ENCODE measurements around the gene OR52A1. TPM values are rescaled to one million over a fixed set of nuclear protein-coding genes. Genes with fewer than 3 reads are reported as not detected.
"Not testable (repeated sequence)": the region's sequence is repeated elsewhere in the genome, so short reads cannot be mapped to it uniquely, and the experiment has no call there.

Gene OR52A1
- total RNA-seq, 3 donors from 2014 or later (not counting 1 experiment from before 2014, with no cell fraction given), result not detected

GRCh38 chr11:5188201-5188600, 33.6 kb upstream of the OR52A1 start:
- H3K9me3 ChIP-seq (ENCODE audit: control insufficient read depth, insufficient read depth, low read length), result peaks cover 3% of the 10 kb centered on the region
- H3K27ac Mint-ChIP-seq, result no peak overlapping the region
- DNase-seq (no peak), ATAC-seq (no peak)
- TF ChIP-seq, protein P1, sequence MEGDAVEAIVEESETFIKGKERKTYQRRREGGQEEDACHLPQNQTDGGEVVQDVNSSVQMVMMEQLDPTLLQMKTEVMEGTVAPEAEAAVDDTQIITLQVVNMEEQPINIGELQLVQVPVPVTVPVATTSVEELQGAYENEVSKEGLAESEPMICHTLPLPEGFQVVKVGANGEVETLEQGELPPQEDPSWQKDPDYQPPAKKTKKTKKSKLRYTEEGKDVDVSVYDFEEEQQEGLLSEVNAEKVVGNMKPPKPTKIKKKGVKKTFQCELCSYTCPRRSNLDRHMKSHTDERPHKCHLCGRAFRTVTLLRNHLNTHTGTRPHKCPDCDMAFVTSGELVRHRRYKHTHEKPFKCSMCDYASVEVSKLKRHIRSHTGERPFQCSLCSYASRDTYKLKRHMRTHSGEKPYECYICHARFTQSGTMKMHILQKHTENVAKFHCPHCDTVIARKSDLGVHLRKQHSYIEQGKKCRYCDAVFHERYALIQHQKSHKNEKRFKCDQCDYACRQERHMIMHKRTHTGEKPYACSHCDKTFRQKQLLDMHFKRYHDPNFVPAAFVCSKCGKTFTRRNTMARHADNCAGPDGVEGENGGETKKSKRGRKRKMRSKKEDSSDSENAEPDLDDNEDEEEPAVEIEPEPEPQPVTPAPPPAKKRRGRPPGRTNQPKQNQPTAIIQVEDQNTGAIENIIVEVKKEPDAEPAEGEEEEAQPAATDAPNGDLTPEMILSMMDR (IDR thresholded peaks at IDR 0.05), result no peak
- intact Hi-C loops (cut with micrococcal nuclease), result no loop called here
- no peaks in the 10 kb centered on the region for H3K4me1 ChIP-seq (ENCODE audit: control insufficient read depth, insufficient read depth, low read length)
- no peaks in the 10 kb centered on the region for H3K36me3 Mint-ChIP-seq
- no peaks in the 10 kb centered on the region for H3K36me3 ChIP-seq (ENCODE audit: control insufficient read depth, insufficient read depth, low read length)
- H3K4me3 ChIP-seq (ENCODE audit: low read length), result no peak overlapping the region
- no peaks in the 10 kb centered on the region for H3K27me3 Mint-ChIP-seq (ENCODE audit: low read depth in 2 of 2)
- 95% methylated on average over 1 of the region's 2 CpGs for WGBS (ENCODE audit: insufficient coverage)
- no peak overlapping the region for H3K27ac ChIP-seq (ENCODE audit: low read length)
- H3K4me1 Mint-ChIP-seq, result no peaks in the 10 kb centered on the region
- H3K9me3 Mint-ChIP-seq, result peaks cover 0 to 6% of the 10 kb centered on the region in 2 donors
- no peaks in the 10 kb centered on the region for H3K27me3 ChIP-seq (ENCODE audit: control insufficient read depth, insufficient read depth, low read length)
- no peak overlapping the region for H3K4me3 Mint-ChIP-seq

GRCh38 chr11:5178046-5178837, 23.7 kb upstream of the OR52A1 start:
- no peaks in the 10 kb centered on the region for H3K9me3 ChIP-seq (ENCODE audit: control insufficient read depth, insufficient read depth, low read length)
- Mint-ChIP-seq H3K27ac (no peak overlapping the region), H3K4me3 (no peak overlapping the region), H3K9me3 (peaks cover 0 to 2% of the 10 kb centered on the region in 2 donors), H3K36me3 (no peaks in the 10 kb centered on the region), H3K27me3 (ENCODE audit: low read depth in 2 of 2) (no peaks in the 10 kb centered on the region), H3K4me1 (no peaks in the 10 kb centered on the region)
- TF ChIP-seq, protein P1 (IDR thresholded peaks at IDR 0.05), result no peak
- no peak overlapping the region for H3K4me3 ChIP-seq (ENCODE audit: low read length)
- H3K36me3 ChIP-seq (ENCODE audit: control insufficient read depth, insufficient read depth, low read length), result no peaks in the 10 kb centered on the region
- intact Hi-C loops (cut with micrococcal nuclease), result no loop called here
- no peak overlapping the region for H3K27ac ChIP-seq (ENCODE audit: low read length)
- H3K27me3 ChIP-seq (ENCODE audit: control insufficient read depth, insufficient read depth, low read length), result no peaks in the 10 kb centered on the region
- WGBS (ENCODE audit: insufficient coverage), result 87% methylated on average over 9 of the region's 10 CpGs
- H3K4me1 ChIP-seq (ENCODE audit: control insufficient read depth, insufficient read depth, low read length), result no peaks in the 10 kb centered on the region
- ATAC-seq (no peak), DNase-seq (no peak)

GRCh38 chr11:5174934-5175333, 20.4 kb upstream of the OR52A1 start:
- no peak for ATAC-seq
- Histone ChIP-seq H3K36me3 (ENCODE audit: control insufficient read depth, insufficient read depth, low read length) (no peaks in the 10 kb centered on the region), H3K27ac (ENCODE audit: low read length) (no peak overlapping the region), H3K9me3 (ENCODE audit: control insufficient read depth, insufficient read depth, low read length) (no peaks in the 10 kb centered on the region), H3K4me3 (ENCODE audit: low read length) (no peak overlapping the region), H3K27me3 (ENCODE audit: control insufficient read depth, insufficient read depth, low read length) (no peaks in the 10 kb centered on the region), H3K4me1 (ENCODE audit: control insufficient read depth, insufficient read depth, low read length) (no peaks in the 10 kb centered on the region)
- Mint-ChIP-seq H3K27ac (no peak overlapping the region), H3K9me3 (peaks cover 2% of the 10 kb centered on the region in 2 donors), H3K4me1 (no peaks in the 10 kb centered on the region), H3K4me3 (no peak overlapping the region), H3K36me3 (no peaks in the 10 kb centered on the region), H3K27me3 (ENCODE audit: low read depth in 2 of 2) (no peaks in the 10 kb centered on the region)
- intact Hi-C loops (cut with micrococcal nuclease), result no loop called here
- DNase-seq, result no peak
- TF ChIP-seq, protein P1 (IDR thresholded peaks at IDR 0.05), result no peak
- WGBS (ENCODE audit: insufficient coverage), result 95% methylated on average over 6 of the region's 7 CpGs

GRCh38 chr11:5171856-5172255, 17.3 kb upstream of the OR52A1 start:
- no peaks in the 10 kb centered on the region for H3K27me3 Mint-ChIP-seq (ENCODE audit: low read depth in 2 of 2)
- H3K36me3 Mint-ChIP-seq, result no peaks in the 10 kb centered on the region
- Histone ChIP-seq H3K9me3 (ENCODE audit: control insufficient read depth, insufficient read depth, low read length) (no peaks in the 10 kb centered on the region), H3K4me1 (ENCODE audit: control insufficient read depth, insufficient read depth, low read length) (no peaks in the 10 kb centered on the region), H3K27me3 (ENCODE audit: control insufficient read depth, insufficient read depth, low read length) (no peaks in the 10 kb centered on the region), H3K4me3 (ENCODE audit: low read length) (no peak overlapping the region), H3K27ac (ENCODE audit: low read length) (no peak overlapping the region), H3K36me3 (ENCODE audit: control insufficient read depth, insufficient read depth, low read length) (no peaks in the 10 kb centered on the region)
- DNase-seq (no peak), ATAC-seq (no peak)
- no peaks in the 10 kb centered on the region for H3K4me1 Mint-ChIP-seq
- H3K27ac Mint-ChIP-seq, result no peak overlapping the region
- 76% methylated on average over 2 of the region's 2 CpGs for WGBS (ENCODE audit: insufficient coverage)
- H3K4me3 Mint-ChIP-seq, result no peak overlapping the region
- intact Hi-C loops (cut with micrococcal nuclease), result no loop called here
- TF ChIP-seq, protein P1 (IDR thresholded peaks at IDR 0.05), result no peak
- peaks cover 0 to 2% of the 10 kb centered on the region in 2 donors for H3K9me3 Mint-ChIP-seq

- H3K4me1 ChIP-seq (ENCODE audit: control insufficient read depth, insufficient read depth, low read length); H3K36me3 Mint-ChIP-seq; H3K4me1 Mint-ChIP-seq; H3K9me3 Mint-ChIP-seq; H3K4me3 Mint-ChIP-seq; H3K27ac ChIP-seq (ENCODE audit: low read length); ATAC-seq; H3K4me3 ChIP-seq (ENCODE audit: low read length); H3K27ac Mint-ChIP-seq; DNase-seq; H3K9me3 ChIP-seq (ENCODE audit: control insufficient read depth, insufficient read depth, low read length); H3K27me3 Mint-ChIP-seq (ENCODE audit: low read depth in 2 of 2); intact Hi-C loops (cut with micrococcal nuclease); H3K27me3 ChIP-seq (ENCODE audit: control insufficient read depth, insufficient read depth, low read length); H3K36me3 ChIP-seq (ENCODE audit: control insufficient read depth, insufficient read depth, low read length): not testable (repeated sequence)
Observed at GRCh38 chr11:5165898-5166297, 11.3 kb upstream of the OR52A1 start.

Data from natural killer cell (primary cell).